HCT116 (cell line): ENCODE data around the gene NKIRAS2. TPM values are rescaled to one million over a fixed set of nuclear protein-coding genes. Genes with fewer than 3 reads are reported as not detected.
A peak's percentile ranks its signal among the peaks of the same experiment; 100 is the strongest.

Source experiments
- ATAC-seq: fragments of 200-7000 bp; cut with Tn5 transposase; 2 replicates; pipeline ENCODE4 v1.9.1; 2020; ENCODE audit warnings: mild to moderate bottlenecking, moderate library complexity
- BruUV-seq: library from RNA; stranded (reverse); fragments of 400-500 nt; replicated peaks from 2 replicates; lab custom pipeline; 2021; lab: Mats Ljungman, UMichigan
- CTCF ChIA-PET: fragments of 300-600 bp; sonication (Branson Sonifier 250); formaldehyde crosslinking; loops from one replicate; lab custom pipeline; 2021; ENCODE audit warnings: antibody characterized with exemption; lab: Charles Lee
- POLR2A ChIA-PET: fragments of 300-600, 350-600 bp; sonication (Branson Sonifier 250); formaldehyde crosslinking; loops from one replicate; lab custom pipeline; 2021; ENCODE audit warnings: antibody characterized with exemption; lab: Charles Lee
- RAD21 ChIA-PET, 2 experiments: fragments of 300-600 bp; sonication (Branson Sonifier 250); formaldehyde crosslinking; loops; one replicate each; lab custom pipeline; 2023; ENCODE audit warnings: low total read pairs in 2 of 2; ENCODE audit not compliant: uncharacterized antibody in 2 of 2, unreplicated experiment in 2 of 2, low non-redundant PET in 1 of 2; lab: Charles Lee
- DNase-seq: peaks from one replicate; pipeline ENCODE4 v3.0.0-alpha.2; 2010; ENCODE audit warnings: low read depth, low spot score
- H2AFZ ChIP-seq: fragments of 200-600 bp; shearing (Covaris generic), sonication (generic); 2 replicates; pipeline ENCODE4 v1.6.1; 2017; ENCODE audit warnings: low read depth, mixed run types, mixed read lengths, antibody characterized with exemption, low read length; ENCODE audit not compliant: poor library complexity, severe bottlenecking
- H3K27ac ChIP-seq: 2 replicates; pipeline ENCODE4 v1.5.1; 2012; ENCODE audit warnings: low read depth, low read length
- H3K27me3 ChIP-seq: fragments of 200-600 bp; sonication (generic); 2 replicates; pipeline ENCODE4 v1.6.1; 2016; ENCODE audit warnings: mixed run types, low read length, mixed read lengths; ENCODE audit not compliant: insufficient read depth
- H3K36me3 ChIP-seq, 2 experiments: fragments of 200-500 bp in 1 of 2; fragments of 200-600 bp in 1 of 2; sonication (Bioruptor generic) in 1 of 2; sonication (generic) in 1 of 2; 2 replicates each; pipeline versions ENCODE4 v1.5.1 to v1.6.1; 2014 to 2016; ENCODE audit warnings: low read length in 2 of 2, inconsistent platforms in 1 of 2, mixed read lengths in 1 of 2, mixed run types in 1 of 2; ENCODE audit not compliant: insufficient read depth in 2 of 2, control insufficient read depth in 1 of 2
- H3K4me1 ChIP-seq, 2 experiments: fragments of 200-600 bp in 1 of 2; sonication (generic) in 1 of 2; 2 replicates each; pipeline versions ENCODE4 v1.5.1 to v1.6.1; 2012 to 2017; ENCODE audit warnings: low read length in 2 of 2, inconsistent platforms in 1 of 2, mild to moderate bottlenecking in 1 of 2, mixed read lengths in 1 of 2, mixed run types in 1 of 2, moderate library complexity in 1 of 2; ENCODE audit not compliant: insufficient read depth in 2 of 2, control insufficient read depth in 1 of 2
- H3K4me2 ChIP-seq: fragments of 200-600 bp; sonication (generic); 2 replicates; pipeline ENCODE4 v1.6.1; 2017; ENCODE audit warnings: mixed run types, low read length, mixed read lengths
- H3K4me3 ChIP-seq, 2 experiments: fragments of 200-600 bp in 1 of 2; sonication (generic) in 1 of 2; replicated peaks in 1 of 2; 2 replicates each; pipeline ENCODE4 v1.5.1; 2011 to 2016; ENCODE audit warnings: low read length in 2 of 2, control low read depth in 1 of 2, low read depth in 1 of 2, mild to moderate bottlenecking in 1 of 2, mixed read lengths in 1 of 2, mixed run types in 1 of 2
- H3K79me2 ChIP-seq: fragments of 200-600 bp; sonication (generic); 2 replicates; pipeline ENCODE4 v1.6.1; 2017; ENCODE audit warnings: mild to moderate bottlenecking, mixed run types, low read length, moderate library complexity, mixed read lengths; ENCODE audit not compliant: insufficient read depth
- H3K9ac ChIP-seq: fragments of 200-600 bp; sonication (generic); 2 replicates; pipeline ENCODE4 v1.6.1; 2016; ENCODE audit warnings: low read length, mixed read lengths
- H3K9me2 ChIP-seq: fragments of 200-600 bp; sonication (generic), shearing (Covaris generic); 2 replicates; pipeline ENCODE4 v1.6.1; 2017; ENCODE audit warnings: mixed run types, mild to moderate bottlenecking, moderate library complexity; ENCODE audit not compliant: insufficient read depth
- H3K9me3 ChIP-seq, 2 experiments: fragments of 200-500 bp in 1 of 2; fragments of 200-600 bp in 1 of 2; sonication (Bioruptor generic) in 1 of 2; sonication (generic) in 1 of 2; 2 replicates each; pipeline ENCODE4 v1.6.1; 2014 to 2017; ENCODE audit warnings: low read length in 2 of 2, mixed read lengths in 2 of 2, inconsistent platforms in 1 of 2, low read depth in 1 of 2, mild to moderate bottlenecking in 1 of 2, mixed run types in 1 of 2, moderate library complexity in 1 of 2; ENCODE audit not compliant: control insufficient read depth in 1 of 2, insufficient read depth in 1 of 2
- H4K20me1 ChIP-seq: fragments of 200-600 bp; sonication (generic), shearing (Covaris generic); 2 replicates; pipeline ENCODE4 v1.6.1; 2017; ENCODE audit warnings: mixed run types, mild to moderate bottlenecking, moderate library complexity; ENCODE audit not compliant: insufficient read depth
- CTCF ChIP-seq, 3 experiments: fragments of 200-600 bp in 1 of 3; sonication (generic) in 1 of 3; IDR thresholded peaks in 2 of 3; conservative IDR thresholded peaks in 1 of 3; 2 replicates each; pipeline ENCODE4 v1.5.1; 2012 to 2017; ENCODE audit warnings: low read depth in 2 of 3, low read length in 2 of 3, antibody characterized with exemption in 1 of 3, borderline replicate concordance in 1 of 3, control low read depth in 1 of 3, mild to moderate bottlenecking in 1 of 3, mixed read lengths in 1 of 3, mixed run types in 1 of 3, moderate library complexity in 1 of 3; ENCODE audit not compliant: insufficient read depth in 1 of 3
- EZH2 ChIP-seq: fragments of 200-600 bp; sonication (generic); IDR thresholded peaks from 2 replicates; pipeline ENCODE4 v1.6.1; 2017; ENCODE audit warnings: antibody characterized with exemption, mixed run types
- FOSL1 ChIP-seq: IDR thresholded peaks from 2 replicates; pipeline ENCODE4 v1.6.1; 2012; ENCODE audit warnings: low read depth
- MAX ChIP-seq: IDR thresholded peaks from 2 replicates; pipeline ENCODE4 v1.6.1; 2012
- POLR2A ChIP-seq: IDR thresholded peaks from 2 replicates; pipeline ENCODE4 v1.7.0; 2011; ENCODE audit warnings: borderline replicate concordance; ENCODE audit not compliant: insufficient read depth, insufficient read length; ENCODE audit errors: extremely low read depth
- RAD21 ChIP-seq: IDR thresholded peaks from 2 replicates; pipeline ENCODE4 v1.6.1; 2012; ENCODE audit warnings: low read depth, mild to moderate bottlenecking
- TCF7L2 ChIP-seq: IDR thresholded peaks from 2 replicates; pipeline ENCODE4 v1.7.0; 2011; ENCODE audit warnings: borderline replicate concordance, inconsistent platforms; ENCODE audit not compliant: insufficient read depth, insufficient read length; ENCODE audit errors: extremely low read depth
- ZBTB33 ChIP-seq: IDR thresholded peaks from 2 replicates; pipeline ENCODE4 v1.6.1; 2011; ENCODE audit warnings: mild to moderate bottlenecking, low read length, moderate library complexity; ENCODE audit not compliant: insufficient replicate concordance; ENCODE audit errors: extremely low read depth
- intact Hi-C: fragments of 100-400 bp; cut with micrococcal nuclease; formaldehyde crosslinking; loops from 2 replicates; pipeline ENCODE4 v1.10.0; 2022
- total RNA-seq: library from RNA; stranded (reverse); gene quantifications from one replicate; pipeline ENCODE4 v1.2.1, GENCODE V29; 2021; ENCODE audit not compliant: unreplicated experiment

NKIRAS2 gene
- total RNA-seq, 1 experiment from 2014 or later = 26.4 TPM

DNA sequence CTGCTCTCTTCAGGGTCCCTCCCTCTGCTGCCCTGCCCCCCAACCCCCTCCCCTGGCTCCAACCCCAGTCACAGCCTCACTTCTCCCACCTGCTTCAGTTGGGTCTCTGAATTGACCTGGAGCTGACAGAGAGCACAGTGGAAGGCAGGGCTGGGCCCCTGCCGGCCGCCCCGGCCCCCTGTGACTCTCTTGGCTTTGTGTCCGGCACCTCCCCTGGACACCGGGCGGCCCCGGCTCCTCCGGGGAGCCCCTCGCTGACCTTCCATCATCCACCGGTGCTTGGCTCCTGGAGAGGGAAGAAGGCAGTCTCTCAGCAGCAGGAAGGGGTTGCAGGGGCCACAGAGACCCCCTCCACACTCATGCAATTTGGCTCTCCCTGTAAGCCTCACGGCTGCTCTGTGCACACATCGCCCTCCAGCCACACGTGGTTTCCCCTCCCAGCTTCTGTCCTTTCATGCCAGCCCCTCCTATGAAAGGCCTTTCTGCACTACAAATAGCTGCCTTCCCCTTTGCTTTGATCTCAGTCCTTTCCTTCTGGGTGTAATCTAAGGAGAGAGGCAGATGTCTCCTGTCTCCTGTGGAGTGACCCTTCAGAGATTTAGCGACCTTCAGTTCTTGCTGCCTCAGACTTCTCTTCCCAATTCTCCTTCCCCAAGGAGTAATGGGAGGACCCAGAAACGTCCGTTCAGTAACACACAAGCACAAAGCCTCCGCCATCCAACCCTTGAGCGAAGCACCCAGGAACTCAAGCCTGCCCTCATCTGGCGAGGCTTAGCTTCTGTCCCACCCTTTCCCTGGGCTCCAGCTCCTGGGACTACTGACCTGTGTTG lies 8.3 kb downstream of the NKIRAS2 start:
- Histone ChIP-seq H2AFZ (no peak overlapping the region), H3K4me1 (peaks cover 15 to 32% of the 10 kb centered on the region in 2 experiments), H3K79me2 (no peaks in the 10 kb centered on the region), H3K9me3 (no peaks in the 10 kb centered on the region), H3K4me2 (0 out of 2 replicates have a peak overlapping the region, but pooled peaks have one; percentile 13), H3K27me3 (no peaks in the 10 kb centered on the region), H3K4me3 (no peak overlapping the region), H3K36me3 (peaks cover 7 to 9% of the 10 kb centered on the region in 2 experiments; a peak in 2 of 4 replicates), H3K9ac (no peak overlapping the region), H4K20me1 (no peaks in the 10 kb centered on the region), H3K9me2 (no peaks in the 10 kb centered on the region), H3K27ac (no peak overlapping the region)
- ChIA-PET CTCF (interaction anchor here (0.9 to 3.7 kb wide), 7 partner anchors 10 to 194 kb away, joined by 3 to 16 read pairs (median 4); partner anchors contain the start of genes CNP, DNAJC7 and NKIRAS2), POLR2A (interaction anchor here (0.8 to 1.5 kb wide), 4 partner anchors 8 to 12 kb away, joined by 3 to 6 read pairs (median 3); partner anchors contain the start of genes DNAJC7 and NKIRAS2), RAD21 (interaction anchor here in 1 of 2 experiments (0.5 kb wide), 1 partner anchor 120 kb away, joined by 3 read pairs; no protein-coding TSS in a partner anchor)
- intact Hi-C loops = loop anchor here (10.0 kb wide), 1 partner anchor 497 kb away; no protein-coding TSS in a partner anchor
- BruUV-seq = no TSS peak
- peak; percentile 77 for ATAC-seq
- DNase-seq = peak; percentile 39
- TF ChIP-seq CTCF (IDR thresholded peaks at IDR 0.05 in 2 of 3, conservative IDR thresholded peaks at IDR 0.05 in 1 of 3; ENCODE audit: borderline replicate concordance in 1 of 3, insufficient read depth in 1 of 3, low read depth in 2 of 3, low read length in 2 of 3) (peak; percentile 47 to 68 (median 56); a peak in 5 of 6 replicates), TCF7L2 (peak; percentile 17), MAX (no peak), ZBTB33 (no peak), FOSL1 (no peak), RAD21 (peak; percentile 36), EZH2 (no peak), POLR2A (no peak)
